H1 (cell line): Measurements from ENCODE around the gene MKLN1. TPM values are rescaled to one million over a fixed set of nuclear protein-coding genes. Genes with fewer than 3 reads are reported as not detected.

Experiments used
- CTCF ChIA-PET: fragments of 300-600 bp; sonication (Branson Sonifier 250); formaldehyde crosslinking; loops from one replicate; lab custom pipeline; 2021; ENCODE audit not compliant: partially characterized antibody; lab: Charles Lee
- POLR2A ChIA-PET: fragments of 300-600 bp; sonication (Branson Sonifier 250); formaldehyde crosslinking; loops from one replicate; lab custom pipeline; 2021; ENCODE audit warnings: inconsistent platforms; ENCODE audit not compliant: partially characterized antibody; lab: Charles Lee
- DNase-seq, 2 experiments: peaks; one replicate each; pipeline versions ENCODE4 v3.0.0 to v3.0.0-alpha.2; 2010 to 2022; ENCODE audit warnings: low spot score in 2 of 2, low read depth in 1 of 2, mixed read lengths in 1 of 2
- FAIRE-seq: peaks from 2 replicates; lab custom pipeline; 2011; peaks lifted over from hg19 to GRCh38; lab: Jason Lieb, UNC
- H2AFZ ChIP-seq: 2 replicates; pipeline ENCODE4 v1.8.1; 2012; ENCODE audit warnings: low read length, inconsistent platforms
- H2AK5ac ChIP-seq: 2 replicates; pipeline ENCODE4 v1.6.1; 2013; ENCODE audit warnings: low read depth, low read length
- H2BK120ac ChIP-seq: replicated peaks from 2 replicates; pipeline ENCODE3; 2013; ENCODE audit warnings: low read depth, low read length, inconsistent platforms
- H2BK12ac ChIP-seq: 2 replicates; pipeline ENCODE4 v1.6.1; 2013; ENCODE audit warnings: low read depth, low read length
- H2BK15ac ChIP-seq: 2 replicates; pipeline ENCODE4 v1.6.1; 2013; ENCODE audit warnings: low read length
- H2BK20ac ChIP-seq: 2 replicates; pipeline ENCODE4 v1.6.1; 2013; ENCODE audit warnings: low read length
- H2BK5ac ChIP-seq: 2 replicates; pipeline ENCODE4 v1.6.1; 2013; ENCODE audit warnings: low read depth, low read length
- H3K14ac ChIP-seq: 2 replicates; pipeline ENCODE4 v1.6.1; 2013; ENCODE audit warnings: inconsistent platforms; ENCODE audit not compliant: insufficient read length
- H3K18ac ChIP-seq: 2 replicates; pipeline ENCODE4 v1.6.1; 2013; ENCODE audit warnings: low read length; ENCODE audit errors: extremely low read depth
- H3K23ac ChIP-seq: 2 replicates; pipeline ENCODE4 v1.6.1; 2013; ENCODE audit warnings: inconsistent platforms; ENCODE audit not compliant: insufficient read length
- H3K23me2 ChIP-seq: 2 replicates; pipeline ENCODE4 v1.6.1; 2013; ENCODE audit warnings: low read depth, low read length
- H3K27ac ChIP-seq: 2 replicates; pipeline ENCODE4 v1.6.1; 2011; ENCODE audit warnings: low read depth, low read length, inconsistent platforms
- H3K27me3 ChIP-seq, 4 experiments: replicated peaks in 1 of 4; 1 replicate in 1 of 4; 2 replicates in 3 of 4; pipeline versions ENCODE4 v1.6.1 to v1.8.1; 2011 to 2013; ENCODE audit warnings: low read length in 3 of 4, mild to moderate bottlenecking in 3 of 4, inconsistent platforms in 2 of 4, mixed read lengths in 2 of 4, moderate library complexity in 1 of 4; ENCODE audit not compliant: control insufficient read depth in 3 of 4, insufficient read depth in 3 of 4; ENCODE audit errors: extremely low read depth in 1 of 4
- H3K36me3 ChIP-seq, 4 experiments: 2 replicates each; pipeline versions ENCODE4 v1.6.1 to v1.8.1; 2011 to 2013; ENCODE audit warnings: mild to moderate bottlenecking in 4 of 4, low read length in 3 of 4, moderate library complexity in 2 of 4, control low read depth in 1 of 4, inconsistent platforms in 1 of 4; ENCODE audit not compliant: insufficient read depth in 4 of 4, control insufficient read depth in 2 of 4
- H3K4ac ChIP-seq: replicated peaks from 2 replicates; pipeline ENCODE3; 2013; ENCODE audit warnings: low read length, low read depth, mixed read lengths, inconsistent platforms; ENCODE audit not compliant: insufficient read length
- H3K4me1 ChIP-seq, 4 experiments: replicated peaks in 1 of 4; 1 replicate in 1 of 4; 2 replicates in 3 of 4; pipeline versions ENCODE4 v1.6.1 to v1.8.1; 2011 to 2013; ENCODE audit warnings: low read length in 3 of 4, inconsistent platforms in 2 of 4, mixed read lengths in 1 of 4; ENCODE audit not compliant: insufficient read depth in 4 of 4, control insufficient read depth in 3 of 4
- H3K4me2 ChIP-seq, 2 experiments: 2 replicates each; pipeline versions ENCODE4 v1.6.1 to v1.8.1; 2011 to 2013; ENCODE audit warnings: low read depth in 2 of 2, low read length in 2 of 2, control low read depth in 1 of 2, inconsistent platforms in 1 of 2, mild to moderate bottlenecking in 1 of 2; ENCODE audit not compliant: insufficient read depth in 1 of 2
- H3K4me3 ChIP-seq, 4 experiments: fragments of 200-600, 300-600 bp in 1 of 4; sonication (generic), shearing (Covaris generic), sonication (Bioruptor Twin) in 1 of 4; 2 replicates each; pipeline versions ENCODE4 v1.5.1 to v1.8.1; 2011 to 2016; ENCODE audit warnings: low read length in 4 of 4, low read depth in 3 of 4, control low read depth in 2 of 4, inconsistent platforms in 2 of 4, mild to moderate bottlenecking in 2 of 4, mixed read lengths in 1 of 4, moderate library complexity in 1 of 4; ENCODE audit not compliant: insufficient read depth in 2 of 4; ENCODE audit errors: extremely low read depth in 1 of 4
- H3K56ac ChIP-seq: replicated peaks from 2 replicates; pipeline ENCODE3; 2013; ENCODE audit warnings: low read depth, mild to moderate bottlenecking, mixed read lengths, low read length, inconsistent platforms; ENCODE audit not compliant: insufficient read length
- H3K79me1 ChIP-seq: 2 replicates; pipeline ENCODE4 v1.6.1; 2013; ENCODE audit warnings: low read depth, low read length, control low read depth
- H3K79me2 ChIP-seq, 2 experiments: 2 replicates each; pipeline versions ENCODE4 v1.6.1 to v1.8.1; 2012 to 2013; ENCODE audit warnings: low read length in 2 of 2, mild to moderate bottlenecking in 2 of 2, inconsistent platforms in 1 of 2; ENCODE audit not compliant: insufficient read depth in 2 of 2, control insufficient read depth in 1 of 2
- H3K9ac ChIP-seq, 4 experiments: replicated peaks in 1 of 4; 1 replicate in 1 of 4; 2 replicates in 3 of 4; pipeline versions ENCODE4 v1.6.1 to v1.8.1; 2011 to 2013; ENCODE audit warnings: low read depth in 3 of 4, low read length in 3 of 4, control low read depth in 2 of 4, mild to moderate bottlenecking in 2 of 4, moderate library complexity in 2 of 4, inconsistent platforms in 1 of 4; ENCODE audit errors: extremely low read depth in 1 of 4
- H3K9me3 ChIP-seq, 2 experiments: 2 replicates each; pipeline versions ENCODE4 v1.6.1 to v1.8.1; 2012 to 2013; ENCODE audit warnings: mild to moderate bottlenecking in 2 of 2, moderate library complexity in 2 of 2, control low read depth in 1 of 2, inconsistent platforms in 1 of 2, low read depth in 1 of 2, low read length in 1 of 2, mixed read lengths in 1 of 2; ENCODE audit not compliant: insufficient read depth in 2 of 2
- H4K20me1 ChIP-seq, 2 experiments: replicated peaks in 1 of 2; 2 replicates each; pipeline versions ENCODE3 to v1.8.1; 2011 to 2013; ENCODE audit warnings: inconsistent platforms in 2 of 2, low read length in 2 of 2, mild to moderate bottlenecking in 1 of 2; ENCODE audit not compliant: insufficient read depth in 2 of 2, control insufficient read depth in 1 of 2
- H4K5ac ChIP-seq: 2 replicates; pipeline ENCODE4 v1.6.1; 2013; ENCODE audit warnings: low read length, low read depth, mixed read lengths, inconsistent platforms; ENCODE audit not compliant: insufficient read length
- H4K8ac ChIP-seq: 2 replicates; pipeline ENCODE4 v1.8.0; 2013; ENCODE audit warnings: mild to moderate bottlenecking, moderate library complexity, low read length, inconsistent platforms; ENCODE audit not compliant: insufficient read depth; ENCODE audit errors: extremely low read depth
- H4K91ac ChIP-seq: replicated peaks from 2 replicates; pipeline ENCODE3; 2013; ENCODE audit warnings: low read length, mixed read lengths, inconsistent platforms; ENCODE audit not compliant: insufficient read length
- BRCA1 ChIP-seq: IDR thresholded peaks from 2 replicates; pipeline ENCODE4 v1.6.1; 2012; ENCODE audit warnings: low read depth, low read length, improper control_type of control experiment
- CBX5 ChIP-seq: fragments of 300-800, 300-1000 bp; sonication (generic); IDR thresholded peaks from 2 replicates; pipeline ENCODE4 v1.7.1; 2016; ENCODE audit warnings: antibody characterized with exemption, low read length, low read depth
- CTBP2 ChIP-seq: IDR thresholded peaks from 2 replicates; pipeline ENCODE4 v1.7.0; 2011; ENCODE audit warnings: borderline replicate concordance, mild to moderate bottlenecking, moderate library complexity, mixed read lengths, low read length; ENCODE audit not compliant: insufficient read depth, insufficient read length
- KDM1A ChIP-seq: fragments of 200-600, 300-600 bp; sonication (generic); IDR thresholded peaks from 2 replicates; pipeline ENCODE4 v1.7.1; 2016; ENCODE audit warnings: mild to moderate bottlenecking, low read length, borderline replicate concordance
- NRF1 ChIP-seq: IDR thresholded peaks from 2 replicates; pipeline ENCODE4 v1.6.1; 2011; ENCODE audit warnings: mild to moderate bottlenecking, low read depth, low read length, improper control_type of control experiment
- RAD21 ChIP-seq, 2 experiments: IDR thresholded peaks in 1 of 2; conservative IDR thresholded peaks in 1 of 2; 2 replicates each; pipeline ENCODE4 v1.6.1; 2011; ENCODE audit warnings: low read depth in 2 of 2, low read length in 2 of 2, improper control_type of control experiment in 1 of 2, inconsistent platforms in 1 of 2, mild to moderate bottlenecking in 1 of 2, moderate library complexity in 1 of 2
- SAP30 ChIP-seq: fragments of 300-600 bp; sonication (generic); IDR thresholded peaks from 2 replicates; pipeline ENCODE4 v1.7.1; 2012; ENCODE audit warnings: low read length, moderate library complexity, mild to moderate bottlenecking, inconsistent platforms; ENCODE audit not compliant: insufficient read depth, insufficient replicate concordance
- SIRT6 ChIP-seq: IDR thresholded peaks from one replicate; pipeline ENCODE4 v1.7.1; 2012; ENCODE audit warnings: low read length, inconsistent platforms
- SRF ChIP-seq: IDR thresholded peaks from 2 replicates; pipeline ENCODE4 v1.6.1; 2011; ENCODE audit warnings: mild to moderate bottlenecking, low read depth, low read length, moderate library complexity
- USF2 ChIP-seq: IDR thresholded peaks from 2 replicates; pipeline ENCODE4 v1.6.1; 2011; ENCODE audit warnings: low read length, improper control_type of control experiment
- WGBS, 2 experiments: shearing (Covaris generic) in 1 of 2; methylation state at CpG; one replicate each; pipeline versions ENCODE4 v1.1.6 to v1.1.7; 2013 to 2015; ENCODE audit warnings: low lambda C conversion rate in 2 of 2, mixed read lengths in 2 of 2, inconsistent platforms in 1 of 2, low coverage in 1 of 2, missing lambda C conversion rate in 1 of 2; ENCODE audit not compliant: insufficient replicate concordance in 2 of 2, insufficient coverage in 1 of 2, insufficient read length in 1 of 2; ENCODE audit errors: extremely low coverage in 1 of 2, missing lambda C conversion rate in 1 of 2; 5-methylcytosine and 5-hydroxymethylcytosine counted together
- polyA plus RNA-seq, 7 experiments: library from polyadenylated mRNA; depleted of rRNA in 3 of 7; stranded (reverse) in 5 of 7; unstranded in 2 of 7; fragments of >200 nt in 5 of 7; fragments of 200-250 nt in 2 of 7; gene quantifications; 1 replicate in 5 of 7; 2 replicates in 1 of 7; 4 replicates in 1 of 7; pipeline versions ENCODE4 v1.2.1 to v1.2.3, GENCODE V29; 2011 to 2013; ENCODE audit warnings: missing spikeins in 2 of 7, mixed read lengths in 2 of 7
- total RNA-seq: library from RNA; stranded (reverse); fragmentation: NEBNext Ultra II Directional; extraction: Animal tissue kit (Norgen Biotek cat#: 25700); gene quantifications from 2 replicates; pipeline ENCODE4 v1.2.1, GENCODE V29; 2021

MKLN1 gene
- total and polyA plus RNA-seq, 2 of the 8 experiments (the other 6 are each of a cell fraction or from before 2014, with no cell fraction given): 22.3 to 50.9 TPM

- FAIRE-seq (no peak), DNase-seq (no peak)
- Histone ChIP-seq H3K79me2 (peaks cover 0 to 15% of the 10 kb centered on the region in 2 experiments; a peak in 2 of 4 replicates), H2BK15ac (no peak overlapping the region), H3K4me1 (peaks cover 0 to 3% (median 0%) of the 10 kb centered on the region in 4 experiments; a peak in 2 of 7 replicates), H2BK120ac (no peak overlapping the region), H2AFZ (no peak overlapping the region), H3K4ac (no peak overlapping the region), H3K56ac (no peak overlapping the region), H4K91ac (no peak overlapping the region), H3K36me3 (peaks cover 0 to 20% (median 10%) of the 10 kb centered on the region in 4 experiments; a peak in 3 of 8 replicates), H2AK5ac (no peak overlapping the region), H3K9me3 (peaks cover 0 to 9% of the 10 kb centered on the region in 2 experiments; a peak in 1 of 4 replicates), H4K20me1 (no peaks in the 10 kb centered on the region), H3K18ac (no peak overlapping the region), H4K5ac (no peak overlapping the region), H3K9ac (no peak overlapping the region), H3K4me3 (no peak overlapping the region), H2BK20ac (no peak overlapping the region), H3K4me2 (no peak overlapping the region), H4K8ac (no peak overlapping the region), H3K23me2 (no peaks in the 10 kb centered on the region), H2BK12ac (no peak overlapping the region), H3K27ac (no peak overlapping the region), H3K79me1 (no peaks in the 10 kb centered on the region; the same call in 1 of the 2 replicates), H2BK5ac (no peak overlapping the region), H3K23ac (no peak overlapping the region), H3K14ac (no peak overlapping the region), H3K27me3 (no peaks in the 10 kb centered on the region)
- ChIA-PET POLR2A (no interaction called here), CTCF (no interaction called here)
- 86% methylated on average over 2 of the region's 2 CpGs; no CpG with 5 or more reads in 1 of the 2 experiments for WGBS, 2 experiments
- TF ChIP-seq CTBP2 (no peak), SIRT6 (no peak), KDM1A (no peak), USF2 (no peak), SAP30 (no peak), BRCA1 (no peak), NRF1 (no peak), RAD21 (IDR thresholded peaks at IDR 0.05 in 1 of 2, conservative IDR thresholded peaks at IDR 0.05 in 1 of 2; ENCODE audit: low read depth in 2 of 2, low read length in 2 of 2) (no peak), SRF (no peak), CBX5 (no peak)
Observed at GRCh38 chr7:131403322-131403721, 75.6 kb downstream of the MKLN1 start.
